HG02973 (cell line): ENCODE measurements around the gene KRT82.
"Not testable (repeated sequence)": the region's sequence is repeated elsewhere in the genome, so short reads cannot be mapped to it uniquely, and the experiment has no call there.

ENCODE experiments used
- ATAC-seq: cut with Tn5 transposase; IDR thresholded peaks from one replicate; pipeline ENCODE4 v1.9.1; 2021; ENCODE audit warnings: moderate library complexity; ENCODE audit not compliant: unreplicated experiment

Gene KRT82

DNA sequence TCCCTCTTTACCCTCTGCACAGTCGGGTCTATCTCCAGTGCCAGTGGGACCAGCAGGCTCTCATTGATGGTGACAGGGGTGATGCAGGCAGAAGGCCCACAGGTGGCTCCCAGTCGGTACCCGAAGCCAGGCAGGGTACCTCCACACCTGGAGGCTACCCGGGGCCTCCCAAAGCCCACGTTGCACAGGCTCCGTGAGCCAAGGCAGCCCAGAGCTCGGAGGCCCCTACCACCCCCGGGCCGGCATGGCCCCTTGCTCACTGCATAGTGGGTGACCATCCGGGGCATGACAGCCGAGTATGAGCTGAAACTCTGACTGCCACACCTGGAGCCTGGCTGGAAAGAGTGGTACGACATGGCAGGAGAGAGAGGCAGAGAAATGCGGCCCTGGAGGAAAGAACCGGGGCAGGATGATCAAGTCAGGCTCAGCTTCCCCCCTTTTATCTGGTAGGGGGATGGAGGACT lies at the start of gene KRT82:
Gene KRT82 (minus strand): TSS at position 414 of the 464 bp plus-strand sequence. CDS start 58 bp downstream, at position 356.
- ATAC-seq: no peak

DNA sequence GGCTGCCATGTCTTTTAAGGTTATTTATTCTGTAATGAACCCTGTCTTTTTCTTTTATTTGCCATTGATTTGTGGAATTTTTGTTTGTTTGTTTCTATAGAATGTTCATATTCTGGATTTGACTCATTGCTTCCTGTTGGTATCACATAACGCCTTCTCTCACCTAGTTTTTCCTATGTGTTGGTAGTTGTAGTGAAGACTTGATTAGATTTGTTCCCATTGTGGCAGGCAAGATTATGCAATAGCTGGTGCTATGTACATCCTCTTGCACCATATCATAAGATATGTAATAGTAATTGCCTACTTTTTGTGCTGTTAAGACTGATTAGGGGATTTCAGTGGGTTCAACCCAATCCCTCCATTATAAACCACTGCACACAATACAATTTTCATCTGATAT lies 49.7 kb upstream of the KRT82 start:
- ATAC-seq: no peak

DNA sequence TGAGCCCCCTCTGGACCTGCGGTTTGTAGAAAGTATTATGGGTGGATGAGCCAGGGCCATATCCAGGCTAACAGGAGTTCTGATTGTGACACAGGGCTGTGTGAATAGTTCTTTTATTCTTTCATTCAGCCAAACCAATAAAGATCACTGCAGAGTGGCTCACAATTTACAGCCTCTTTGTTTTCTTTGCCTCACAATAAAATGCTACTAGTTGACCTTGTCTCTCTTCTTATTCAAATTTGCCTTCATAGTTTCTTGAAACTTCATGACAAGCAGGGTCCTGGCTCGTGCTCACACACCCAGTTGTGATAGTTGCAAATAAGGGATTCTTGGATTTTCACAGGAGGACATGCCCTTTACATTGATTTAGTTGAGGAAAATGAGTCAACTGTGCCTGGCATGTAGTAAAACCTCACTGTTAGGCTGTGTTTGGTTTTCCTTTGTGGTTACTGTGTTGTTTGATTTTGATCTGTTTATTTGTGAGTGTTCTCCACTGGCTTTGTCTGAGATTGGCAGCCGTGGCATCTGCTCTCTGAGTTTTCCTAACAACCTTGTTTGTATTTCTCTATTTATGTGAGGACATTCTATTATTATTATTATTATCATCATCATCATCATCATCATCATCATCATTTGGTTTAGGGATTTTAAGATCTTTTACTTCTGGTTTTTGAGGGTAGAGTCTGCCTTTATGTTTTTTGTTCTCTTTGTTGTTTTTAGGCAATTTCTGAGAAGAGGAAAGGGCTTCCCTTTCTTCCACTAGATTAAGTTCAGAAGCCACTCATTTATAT lies 48.5 kb upstream of the KRT82 start:
- no peak for ATAC-seq

DNA sequence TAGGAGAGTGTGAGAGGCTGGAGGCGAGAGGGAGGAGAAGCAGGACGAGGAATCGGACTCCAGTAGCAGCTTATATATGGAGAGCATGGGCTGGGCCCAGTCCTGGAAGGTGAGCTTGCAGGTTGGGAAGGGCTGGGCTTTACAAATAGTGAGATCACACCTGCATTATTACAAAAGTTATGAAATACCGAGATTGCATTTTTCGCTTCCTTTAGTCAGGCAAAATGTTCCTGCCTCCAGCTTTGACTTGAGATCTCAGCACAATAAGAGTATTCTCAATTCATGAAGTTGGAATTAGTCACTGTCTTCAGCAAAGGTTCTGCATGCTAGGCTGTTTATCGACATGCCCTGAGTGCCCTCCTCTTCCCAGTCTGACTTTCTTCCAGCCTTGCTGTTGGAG lies 46.0 kb upstream of the KRT82 start, which contains the start of gene KRT6B:
Gene KRT6B (minus strand): TSS at position 46 of the 400 bp plus-strand sequence. CDS start 68 bp downstream, outside the sequence.
- no peak for ATAC-seq

DNA sequence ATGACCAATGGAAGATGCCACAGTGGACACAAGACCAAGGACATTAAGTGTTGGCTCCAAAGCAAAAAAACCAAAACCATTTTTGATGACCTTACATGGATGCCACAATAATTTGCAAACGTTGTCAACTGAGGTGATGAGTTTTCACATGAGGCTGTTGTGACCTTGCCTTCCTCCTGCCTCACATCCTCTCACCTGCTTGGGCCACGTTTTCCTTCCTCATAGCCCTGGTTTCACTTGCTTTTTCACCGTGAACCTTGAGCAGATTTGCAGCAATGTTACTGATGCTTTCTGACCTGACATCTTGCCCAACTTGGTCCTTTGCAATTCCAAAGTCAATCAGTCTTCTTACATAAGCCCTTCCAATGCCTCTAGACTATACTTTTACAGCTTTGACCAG lies 42.1 kb upstream of the KRT82 start:
- ATAC-seq: no peak

DNA sequence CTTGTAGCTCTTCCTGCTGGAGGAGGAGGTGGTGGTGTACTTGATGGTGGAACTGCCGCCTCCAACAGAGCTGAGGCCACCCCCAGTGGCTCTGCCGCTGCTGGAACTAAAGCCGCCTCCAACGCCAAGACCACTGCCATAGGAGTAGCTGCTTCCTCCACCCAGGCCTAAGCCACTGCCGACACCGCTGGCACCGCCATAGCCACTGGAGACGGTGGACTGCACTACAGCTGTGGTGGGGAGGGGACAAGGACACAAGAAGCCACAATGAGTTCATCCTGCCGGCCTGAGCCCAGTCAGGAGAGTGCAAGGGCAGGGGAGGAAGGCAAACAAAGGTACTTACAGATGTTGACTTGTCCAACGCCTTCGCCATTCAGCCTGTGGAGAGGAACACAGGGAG lies 41.1 kb upstream of the KRT82 start:
- not testable (repeated sequence) for ATAC-seq

DNA sequence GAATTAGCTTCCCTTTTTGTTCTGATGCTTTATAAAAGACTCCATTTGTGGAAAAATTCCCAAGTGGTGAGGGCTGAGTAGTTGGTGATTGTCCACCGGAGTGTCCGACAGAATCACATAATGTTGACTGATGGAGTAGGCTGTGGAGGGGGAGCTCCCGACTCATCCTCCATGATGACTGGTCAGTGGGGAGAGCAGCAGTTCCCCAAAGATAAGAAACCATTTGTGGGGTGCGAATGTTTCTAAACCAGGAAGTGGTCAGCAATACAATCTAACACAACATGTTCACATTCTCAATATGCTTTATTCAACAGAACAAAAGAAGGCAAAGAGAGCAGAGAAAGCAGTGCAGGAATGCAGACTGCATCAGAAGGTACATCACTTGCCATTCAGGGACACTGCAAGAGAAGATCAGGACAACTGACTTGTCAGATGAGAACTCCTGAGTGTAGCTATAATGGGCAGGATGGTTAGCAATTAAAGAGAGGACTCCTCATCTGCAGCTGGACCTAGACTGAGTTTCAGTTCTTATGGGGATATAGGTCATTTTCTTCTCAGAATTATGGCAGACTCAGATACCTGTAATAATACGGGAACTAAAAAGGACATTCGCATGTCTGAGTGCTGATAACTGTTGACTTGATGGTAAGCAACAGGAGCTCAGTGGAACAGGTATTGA lies 40.4 kb upstream of the KRT82 start:
- no peak for ATAC-seq

DNA sequence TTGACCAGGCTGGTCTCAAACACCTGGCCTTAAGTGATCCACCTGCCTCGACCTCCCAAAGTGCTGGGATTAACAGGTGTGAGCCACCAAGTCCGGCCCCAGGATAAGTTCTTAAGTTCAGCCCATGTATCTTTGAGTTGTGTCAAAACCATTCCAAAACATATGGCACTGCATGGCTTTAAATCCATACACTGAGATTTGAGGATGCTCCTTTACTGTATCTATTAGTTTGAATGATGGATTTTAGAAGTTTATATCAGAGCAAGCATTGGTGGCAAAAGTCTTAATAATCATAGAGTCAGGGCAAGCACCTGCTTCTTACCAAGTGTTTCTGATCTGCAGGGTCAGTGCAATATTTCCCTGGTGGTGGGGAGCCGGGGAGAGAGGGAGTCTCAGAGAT lies 39.7 kb upstream of the KRT82 start:
- ATAC-seq: no peak

DNA sequence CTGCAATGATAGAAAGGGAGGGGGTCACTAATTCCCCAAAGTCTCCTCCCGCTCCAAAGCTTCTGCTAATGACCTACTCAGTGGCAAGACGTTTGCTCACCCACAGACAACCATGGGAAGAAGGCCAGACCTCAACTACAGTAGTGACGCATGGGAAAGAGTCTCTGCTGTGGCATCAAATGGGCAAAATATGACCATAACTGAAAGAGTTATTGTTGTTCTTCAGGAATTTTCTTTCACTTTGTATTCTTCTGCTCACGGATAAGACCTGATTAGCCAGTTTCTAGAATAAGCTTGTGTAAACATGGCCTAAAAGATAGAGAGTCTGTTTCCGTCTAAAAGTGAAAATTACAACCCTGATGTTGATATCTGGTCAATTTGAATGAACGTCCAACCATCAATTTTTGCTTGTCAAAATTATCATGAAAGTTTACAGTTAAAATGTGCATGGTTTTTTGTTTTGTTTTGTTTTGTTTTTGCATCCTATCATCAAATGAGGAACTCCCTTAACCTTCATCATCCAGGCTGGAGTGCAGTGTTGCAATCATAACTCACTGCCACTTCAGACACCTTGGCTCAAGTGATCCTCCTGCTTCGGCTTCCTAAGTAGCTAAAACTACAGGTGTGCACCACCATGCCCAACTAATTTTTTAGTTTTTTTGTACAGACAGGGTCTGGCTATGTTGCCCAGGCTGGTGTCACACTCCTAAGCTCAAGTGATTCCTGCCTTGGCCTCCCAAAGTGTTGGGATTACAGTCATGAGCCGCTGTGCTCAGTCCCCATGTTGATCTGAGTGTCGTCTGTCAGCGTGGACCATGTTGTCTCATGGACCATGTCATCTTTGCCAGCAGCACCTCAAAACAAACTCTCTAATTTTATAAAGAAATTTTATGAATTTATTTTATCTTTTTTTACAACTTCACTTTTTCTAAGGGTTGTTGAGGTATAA lies 38.8 kb upstream of the KRT82 start:
- no peak for ATAC-seq

DNA sequence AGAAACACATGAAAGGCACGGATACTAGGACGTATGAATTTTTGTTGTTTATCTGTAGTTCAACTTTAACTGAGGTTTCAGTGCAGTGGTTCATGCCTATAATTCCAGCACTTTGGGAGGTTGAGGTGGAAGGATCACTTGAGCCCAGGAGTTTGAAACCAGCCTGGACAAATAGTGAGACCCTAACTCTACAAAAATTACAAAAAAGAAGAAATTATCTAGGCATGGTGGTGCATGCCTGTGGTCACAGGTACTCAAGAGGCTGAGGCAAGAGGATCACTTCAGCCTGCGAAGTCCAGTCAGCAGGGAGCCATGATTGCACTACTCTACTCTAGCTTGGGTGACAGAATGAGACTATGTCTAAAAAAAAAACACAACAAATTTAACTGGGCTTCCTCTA lies 37.8 kb upstream of the KRT82 start:
- no peak for ATAC-seq

DNA sequence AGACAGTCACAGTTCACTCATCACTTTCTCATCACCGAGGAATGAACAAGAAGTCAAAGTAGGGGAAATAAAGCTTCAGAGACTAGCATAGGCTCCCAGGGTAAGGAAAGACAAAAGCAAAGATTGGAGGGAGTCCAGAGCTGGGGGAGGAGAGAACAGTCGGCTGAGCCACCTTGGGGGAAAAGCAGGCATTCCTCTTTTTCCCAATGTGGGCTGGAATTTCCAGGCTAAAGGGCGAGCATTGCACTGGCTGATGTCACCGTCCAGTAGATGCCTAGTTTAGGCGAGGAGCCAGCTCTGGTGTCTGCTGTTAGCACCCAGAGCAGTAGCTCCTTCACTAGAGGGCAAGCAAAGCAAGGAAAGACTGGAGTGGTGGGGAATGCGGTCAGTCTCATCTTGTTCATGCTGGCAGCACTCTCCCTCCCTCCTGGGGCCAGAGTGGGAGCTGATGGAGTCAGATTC lies 36.5 kb upstream of the KRT82 start:
- ATAC-seq: no peak

DNA sequence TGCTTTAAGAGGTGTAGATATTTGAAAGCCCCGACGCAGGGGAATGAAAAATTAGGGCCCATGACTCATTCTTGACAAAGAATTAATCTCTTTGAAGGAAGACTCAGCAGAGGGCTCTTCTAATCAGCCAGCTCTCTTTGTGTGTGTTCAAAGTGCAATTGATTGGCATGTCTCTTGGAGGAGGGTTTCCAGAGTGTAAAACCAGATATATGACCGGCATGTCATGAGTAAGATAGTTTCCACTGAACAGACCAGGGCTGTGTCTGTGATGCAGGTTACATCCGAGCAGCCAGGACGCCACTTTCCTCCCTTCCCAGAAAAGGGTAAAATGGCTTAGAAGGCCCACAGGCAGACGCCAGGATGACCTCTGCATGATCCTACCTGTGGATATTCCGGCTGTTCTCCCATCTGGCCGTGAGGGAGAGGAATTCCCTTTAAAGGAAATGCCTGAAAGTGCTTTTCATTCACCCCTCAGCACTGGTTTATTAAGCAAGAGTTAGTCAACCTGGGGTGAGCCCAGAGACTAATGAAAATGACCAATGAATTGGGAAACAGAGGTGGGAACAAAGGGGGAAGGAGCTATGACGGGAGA lies 35.3 kb upstream of the KRT82 start:
- no peak for ATAC-seq

DNA sequence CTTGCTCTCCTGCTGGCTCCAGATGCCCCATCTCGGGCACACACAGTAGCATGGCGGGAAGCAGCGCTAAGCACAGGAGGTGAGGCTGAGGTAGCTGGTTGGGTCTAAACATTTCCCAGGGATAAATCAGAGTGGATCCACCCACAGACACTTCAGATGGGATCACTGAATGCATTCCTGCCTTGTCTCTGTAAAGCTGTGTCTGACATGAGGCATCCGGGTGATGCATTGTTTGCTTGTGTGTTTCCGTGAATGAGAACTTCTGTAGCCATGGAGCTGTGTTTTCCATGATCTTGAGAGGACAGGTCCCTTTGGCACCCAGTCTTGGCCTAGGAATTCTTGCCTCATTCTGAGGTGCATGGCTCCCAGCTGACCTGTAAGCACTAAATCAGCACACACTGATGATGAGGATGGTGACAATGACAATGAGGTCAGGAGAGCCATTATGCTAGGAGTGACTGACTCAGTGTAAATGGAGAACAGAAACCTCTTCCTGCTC lies 34.7 kb upstream of the KRT82 start:
- ATAC-seq: no peak

DNA sequence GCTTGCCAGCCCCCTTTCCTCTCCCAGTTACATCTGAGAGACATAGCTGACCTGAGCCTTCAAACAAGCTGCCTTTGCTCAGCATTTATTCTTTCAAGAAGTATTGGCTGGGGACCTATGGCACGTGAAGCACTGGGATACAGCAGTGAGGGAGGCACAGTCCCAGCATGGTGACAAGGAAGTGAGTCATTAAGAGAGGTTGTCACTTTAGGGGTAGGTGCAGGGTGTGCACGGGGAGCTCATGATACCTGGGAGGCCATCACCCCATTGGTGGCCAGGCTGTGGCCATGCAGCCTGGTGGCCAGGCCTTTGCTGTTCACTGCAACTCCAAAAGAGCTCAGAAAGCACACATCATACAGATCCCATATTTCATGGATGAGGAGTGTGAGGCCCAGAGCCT lies 33.7 kb upstream of the KRT82 start:
- ATAC-seq: no peak

DNA sequence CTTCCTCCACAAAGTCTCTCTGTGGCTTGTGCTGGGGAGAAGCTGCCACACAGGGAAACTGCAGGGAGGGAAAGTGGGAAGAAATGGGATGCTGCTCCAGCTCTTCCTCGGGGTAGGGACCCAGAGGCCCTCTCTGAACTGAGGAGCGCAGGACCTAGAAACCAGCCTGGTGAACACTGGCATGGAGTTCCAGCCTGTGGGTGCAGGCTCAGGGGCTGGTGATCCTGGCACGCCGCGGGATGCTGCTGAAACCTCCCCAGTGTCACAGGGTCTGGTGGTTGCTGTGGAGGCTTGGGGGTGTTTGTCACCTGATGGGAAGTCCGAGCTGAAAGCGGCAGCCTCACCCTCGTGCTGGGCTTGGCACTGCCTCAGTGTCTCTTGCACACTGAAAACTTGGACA lies 33.3 kb upstream of the KRT82 start:
- no peak for ATAC-seq

DNA sequence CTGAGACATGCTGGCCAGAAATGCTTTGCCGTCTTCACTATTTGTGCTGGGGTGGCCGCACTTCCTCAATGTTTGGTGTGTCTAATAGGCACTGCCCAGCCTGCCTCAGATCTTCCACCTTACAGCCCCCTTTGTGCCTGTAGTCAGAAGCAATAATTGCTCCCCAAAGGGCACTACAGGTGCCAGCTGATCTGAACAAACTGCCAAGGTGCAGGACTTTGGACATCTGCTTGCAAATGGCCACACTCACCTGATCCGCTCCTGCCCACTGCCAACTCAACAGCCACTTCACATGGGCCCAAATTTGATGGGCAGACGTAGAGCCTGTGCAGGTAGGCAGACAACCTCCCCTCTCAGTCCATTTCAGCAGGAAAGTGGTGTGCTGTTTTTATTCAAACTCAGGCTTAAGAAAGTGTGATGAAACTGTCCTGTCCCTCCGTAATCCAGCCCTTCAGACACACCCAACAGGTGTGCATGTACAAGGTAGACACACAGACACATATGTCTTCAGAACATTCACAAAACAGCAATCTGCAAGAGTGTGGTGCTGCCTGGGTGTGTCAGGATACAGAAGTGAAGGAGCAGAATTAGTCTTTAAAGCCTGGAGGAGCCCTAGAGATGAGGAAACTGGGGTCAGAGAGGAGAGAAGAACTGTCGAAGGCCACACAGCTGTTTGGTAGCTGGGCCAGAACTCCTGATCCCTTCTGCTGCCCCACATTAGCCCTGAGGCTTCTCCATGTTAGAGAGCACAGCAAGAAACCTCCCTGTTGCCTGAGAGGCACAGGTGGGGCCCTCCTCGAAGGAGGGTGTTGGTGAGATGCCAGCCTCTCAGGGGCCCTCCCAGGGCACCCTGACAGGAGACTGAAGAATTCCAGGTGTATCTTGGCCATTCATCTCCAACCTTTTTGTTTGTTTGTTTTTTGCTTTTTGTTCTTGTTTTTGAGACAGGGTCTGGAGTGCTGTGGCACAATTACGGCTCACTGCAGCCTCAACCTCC lies 32.5 kb upstream of the KRT82 start:
- no peak for ATAC-seq

DNA sequence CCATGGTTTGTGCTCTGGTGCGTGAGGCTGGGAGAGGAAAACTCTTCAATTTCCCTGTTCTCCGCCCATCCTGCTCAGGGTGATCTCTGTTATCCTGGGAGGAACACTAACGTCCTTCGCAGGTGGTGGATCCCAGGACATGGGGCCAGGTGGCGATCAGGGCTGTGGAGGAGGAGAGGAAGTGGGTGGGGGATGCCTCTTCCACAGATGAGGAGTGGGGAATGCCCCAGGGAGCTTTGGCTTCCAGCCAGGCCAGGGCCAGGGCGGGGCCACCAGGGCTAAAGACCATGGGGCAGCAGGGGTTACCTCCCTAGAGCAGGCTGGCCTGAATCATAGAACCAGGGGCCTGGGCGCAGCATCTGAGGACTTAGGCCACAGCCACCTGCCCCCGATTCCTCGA lies 31.4 kb upstream of the KRT82 start:
- no peak for ATAC-seq

DNA sequence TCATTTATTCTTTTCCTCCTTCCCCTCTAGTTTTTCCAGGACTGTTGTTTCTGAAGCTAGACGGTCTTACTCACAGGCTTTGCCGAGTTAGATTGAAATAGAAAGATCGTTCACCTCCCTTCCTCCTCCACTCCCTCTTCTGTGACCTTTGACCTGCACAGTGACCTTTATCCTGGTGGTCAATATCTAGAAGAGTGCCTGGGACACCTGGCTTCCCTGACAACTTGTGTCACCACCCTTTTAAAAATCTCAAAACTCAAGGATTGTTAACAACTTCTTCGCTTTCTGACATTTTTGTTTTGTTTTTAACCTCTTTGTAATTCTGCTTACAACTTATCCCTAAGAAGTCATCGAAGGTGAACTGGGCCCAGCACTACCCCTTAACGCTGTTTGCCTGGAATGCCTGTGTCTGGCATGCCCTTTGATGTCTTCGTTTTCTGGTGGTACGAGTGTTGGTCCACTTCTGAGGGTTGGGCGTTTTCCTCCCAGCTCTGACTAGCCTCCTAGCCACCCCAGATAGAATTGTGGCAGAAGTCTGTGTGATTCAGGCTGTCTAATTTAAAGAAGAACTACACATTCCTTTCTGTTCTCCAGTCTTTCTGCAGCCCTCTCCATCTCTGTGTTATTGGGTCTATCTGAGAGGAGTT lies 30.8 kb upstream of the KRT82 start:
- ATAC-seq: no peak
